GM21360 (cell line): Measurements from ENCODE around the gene GPR171.
"Not testable (repeated sequence)": the region's sequence is repeated elsewhere in the genome, so short reads cannot be mapped to it uniquely, and the experiment has no call there.

Source experiments
- ATAC-seq: cut with Tn5 transposase; IDR thresholded peaks from one replicate; pipeline ENCODE4 v1.9.1; 2021; ENCODE audit warnings: mild to moderate bottlenecking, moderate library complexity; ENCODE audit not compliant: unreplicated experiment

GPR171 gene

DNA sequence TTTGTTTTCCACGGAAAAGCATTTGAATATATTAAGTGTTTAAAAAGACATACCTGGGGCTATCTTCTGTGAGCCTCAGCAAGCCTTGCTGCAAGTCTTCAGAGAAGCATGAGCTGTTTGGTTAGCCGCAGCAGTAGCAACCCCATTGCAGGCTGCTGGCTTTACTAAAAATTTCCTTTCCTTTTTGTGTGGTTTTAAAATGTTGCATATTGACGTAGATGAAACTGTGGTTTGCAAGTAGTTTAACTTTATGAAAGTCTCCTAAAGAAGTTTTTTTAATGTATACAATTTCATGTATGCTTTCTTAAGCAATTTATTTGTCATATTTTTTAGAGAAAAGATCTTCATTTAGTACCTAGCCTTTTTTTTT is at the start of gene GPR171:
GPR171 (minus strand) TSS at position 166 of the 370 bp plus-strand sequence. CDS start 3,830 bp downstream, outside the sequence.
- peak; percentile 93 for ATAC-seq

DNA sequence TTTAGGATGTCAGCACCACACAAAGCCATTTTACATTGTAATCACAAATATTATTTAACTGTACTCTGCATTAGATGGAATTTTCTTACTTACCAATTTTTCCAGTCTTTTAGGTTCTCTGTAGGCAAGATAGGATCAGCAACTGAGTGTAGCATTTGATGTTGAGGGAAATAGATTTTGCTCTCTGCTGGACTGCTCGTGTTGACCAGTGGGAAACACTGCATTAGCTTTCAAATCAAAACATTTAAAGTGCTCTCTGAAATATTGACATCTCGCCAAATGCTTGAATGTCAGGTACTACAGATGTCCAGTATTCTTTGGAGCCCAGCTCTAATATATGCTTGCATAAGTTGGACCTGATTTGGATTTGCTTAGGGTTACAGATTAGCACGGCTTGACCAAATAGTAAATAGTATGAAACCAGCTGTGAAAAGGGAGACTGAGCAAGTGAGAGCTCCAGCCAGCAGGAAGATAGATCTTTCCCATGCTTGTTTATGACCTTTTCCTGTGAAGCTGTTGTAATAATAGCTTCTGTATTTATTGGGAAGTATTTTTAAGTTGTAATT is 45.8 kb upstream of the GPR171 start:
- no peak for ATAC-seq

- ATAC-seq: not testable (repeated sequence)
Observed at GRCh38 chr3:151242006-151242405, 39.0 kb upstream of the GPR171 start.

DNA sequence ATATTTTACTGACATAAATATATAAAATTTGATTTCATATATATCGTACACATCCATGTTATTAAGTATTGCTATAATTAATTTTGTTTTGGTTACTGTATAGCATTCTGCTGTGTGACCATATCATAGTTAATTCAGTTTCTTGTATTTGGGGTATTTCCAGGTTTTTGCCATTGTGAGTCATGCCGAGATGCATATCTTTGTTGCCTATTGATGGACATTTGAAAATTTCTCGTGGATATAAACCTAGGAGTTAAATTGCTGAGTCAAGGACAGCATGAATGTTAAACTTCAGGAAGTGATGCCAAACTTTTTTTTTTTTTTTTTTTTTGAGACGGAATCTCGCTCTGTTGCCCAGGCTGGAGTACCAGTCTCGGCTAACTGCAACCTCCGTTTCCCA is 33.7 kb upstream of the GPR171 start:
- no peak for ATAC-seq

- no peak for ATAC-seq
Observed at GRCh38 chr3:151236316-151236715, 33.3 kb upstream of the GPR171 start.

DNA sequence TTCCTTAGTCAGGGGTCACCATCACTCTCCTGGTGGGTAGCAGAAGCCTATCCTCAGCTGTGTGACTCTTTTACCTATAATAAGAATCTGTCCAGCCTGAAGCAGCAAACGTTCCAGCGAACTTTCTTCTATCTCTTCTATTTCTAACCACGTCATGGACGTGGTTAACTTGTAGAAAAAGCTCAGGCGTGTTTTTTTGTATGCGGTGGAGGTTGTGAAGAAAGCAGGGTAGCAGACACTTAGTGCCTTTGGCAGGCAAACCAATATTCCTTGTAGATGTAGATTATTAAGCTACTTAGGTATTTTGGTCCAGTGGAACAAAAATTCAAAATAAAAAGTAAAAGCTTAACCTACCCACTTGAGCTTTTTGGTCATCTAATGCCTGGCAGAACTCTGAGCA is 31.8 kb upstream of the GPR171 start:
- no peak for ATAC-seq

GRCh38 chr3:151232991-151233390 is 30.0 kb upstream of the GPR171 start:
- ATAC-seq: no peak

DNA sequence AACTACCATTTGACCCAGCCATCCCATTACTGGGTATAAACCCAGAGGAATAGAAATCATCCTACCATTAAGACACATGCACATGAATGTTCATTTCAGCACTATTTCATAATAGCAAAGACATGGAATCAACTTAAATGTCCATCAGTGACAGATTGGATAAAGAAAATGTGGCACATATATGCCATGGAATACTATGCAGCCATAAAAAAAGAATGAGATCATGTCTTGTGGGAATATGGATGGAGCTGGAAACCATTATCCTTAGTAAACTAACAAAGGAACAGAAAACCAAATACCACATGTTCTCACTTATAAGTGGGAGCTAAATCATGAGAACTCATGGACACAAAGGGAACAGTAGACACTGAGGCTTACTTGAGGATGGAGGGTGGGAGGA is 29.4 kb upstream of the GPR171 start:
- ATAC-seq: not testable (repeated sequence)

GRCh38 chr3:151230646-151231045 is 27.6 kb upstream of the GPR171 start:
- ATAC-seq: peak; percentile 68

DNA sequence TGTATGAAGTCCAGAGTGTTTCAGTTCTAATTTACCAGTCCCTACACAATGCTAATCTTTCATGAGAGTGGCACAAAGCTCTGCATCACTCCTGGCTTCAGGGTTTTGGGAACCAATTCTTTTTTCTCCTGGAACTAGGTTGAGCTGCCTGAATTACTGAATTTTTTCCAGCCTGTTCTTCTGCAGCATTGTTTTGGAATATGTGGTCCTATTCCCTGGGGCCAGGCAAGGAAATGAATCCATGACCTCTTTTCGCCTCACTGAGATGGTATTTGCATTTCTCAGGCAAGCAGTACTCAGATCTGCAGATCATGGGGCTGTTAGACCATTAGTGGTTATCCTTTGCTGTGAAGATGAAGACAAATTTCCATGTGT is 25.6 kb upstream of the GPR171 start:
- no peak for ATAC-seq

DNA sequence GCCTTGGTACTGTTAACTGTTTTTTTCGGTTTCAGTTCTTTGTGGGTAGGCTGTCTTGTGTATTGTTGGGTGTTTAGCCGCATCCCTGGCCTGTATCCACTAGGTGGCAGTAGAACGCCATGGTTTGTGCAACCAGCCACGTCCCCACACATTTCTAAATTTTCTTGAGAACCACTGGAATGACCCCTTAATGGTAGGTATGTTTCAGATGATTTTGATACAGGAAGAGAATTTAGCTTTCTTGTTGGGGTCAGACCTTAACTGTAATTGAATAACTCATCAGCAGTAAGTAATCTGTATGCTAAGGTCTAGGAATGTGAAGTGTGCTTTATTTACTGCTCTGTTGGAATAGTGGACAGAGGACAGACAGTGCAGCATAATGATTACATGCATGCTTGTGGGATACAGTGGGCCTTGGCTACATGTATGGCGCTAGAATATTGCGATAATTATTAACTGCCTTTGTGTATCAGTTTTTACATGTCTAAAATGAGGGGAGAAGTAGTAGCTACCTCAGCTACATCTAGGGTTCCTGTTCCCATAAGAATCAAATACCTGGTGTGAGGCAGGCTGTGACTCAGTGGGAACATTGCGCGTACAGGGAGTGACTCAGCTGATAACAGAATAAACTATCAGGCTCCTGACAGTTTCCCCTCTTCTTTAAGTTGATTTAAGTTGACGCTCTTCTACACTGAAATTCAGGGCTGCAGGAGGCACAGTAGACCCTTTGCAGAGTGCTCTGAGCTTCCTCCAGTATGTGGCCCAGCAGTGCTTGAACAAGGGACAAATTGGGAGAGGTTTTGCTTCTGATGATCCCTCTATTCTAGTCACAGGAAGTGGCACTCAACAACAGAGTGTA is 25.0 kb upstream of the GPR171 start:
- peak; percentile 88 for ATAC-seq

DNA sequence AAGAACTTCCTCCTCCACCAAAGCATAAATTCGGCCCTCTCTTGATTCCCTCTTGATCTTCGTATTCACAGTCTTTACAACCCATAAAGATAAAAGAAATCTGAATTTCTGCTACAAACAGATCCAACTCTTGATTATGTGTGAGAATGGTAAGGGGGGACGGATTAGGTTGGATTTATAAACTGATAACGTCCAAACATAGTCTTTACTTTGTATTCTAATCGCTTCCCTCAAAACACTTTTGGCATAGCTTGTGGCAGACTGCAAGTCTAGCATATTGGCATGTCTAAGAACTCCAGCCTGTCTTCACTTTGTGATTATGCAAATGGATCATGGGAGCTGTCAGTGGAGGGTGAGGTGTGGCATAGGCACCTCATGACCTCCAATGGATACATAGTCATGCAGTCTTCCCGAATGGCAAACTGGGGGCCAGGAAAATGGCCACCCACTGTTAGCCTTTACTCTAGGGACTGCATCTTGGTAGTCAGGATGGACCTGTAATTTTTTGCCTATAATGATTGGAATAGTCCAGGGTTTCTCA is 24.3 kb upstream of the GPR171 start:
- ATAC-seq: peak; percentile 14

- no peak for ATAC-seq
Observed at GRCh38 chr3:151226825-151227224, 23.8 kb upstream of the GPR171 start.

DNA sequence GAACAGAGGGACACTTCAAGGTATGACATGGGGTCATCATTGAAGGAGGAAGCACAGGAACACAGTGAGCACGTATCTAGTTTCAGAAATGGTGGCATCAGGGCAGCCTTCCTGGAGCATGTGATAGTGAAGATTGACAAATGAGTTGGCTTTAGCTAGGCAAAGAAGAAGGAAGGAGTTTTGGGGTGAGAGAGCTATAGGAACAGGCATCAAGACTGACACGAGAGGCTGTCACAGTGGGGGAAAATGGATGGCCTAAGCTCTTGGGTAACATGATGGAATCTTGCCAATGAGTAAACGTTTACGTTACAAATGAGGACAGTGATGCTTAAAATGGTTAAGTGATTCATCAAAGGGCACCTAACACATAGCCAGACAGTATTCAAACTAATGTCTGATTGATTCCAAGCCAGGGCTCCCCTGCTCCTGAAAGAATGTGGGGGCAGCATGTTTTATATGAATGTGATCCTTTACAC is 23.1 kb upstream of the GPR171 start:
- ATAC-seq: no peak

GRCh38 chr3:151225040-151225975 is 22.3 kb upstream of the GPR171 start:
- ATAC-seq: no peak

DNA sequence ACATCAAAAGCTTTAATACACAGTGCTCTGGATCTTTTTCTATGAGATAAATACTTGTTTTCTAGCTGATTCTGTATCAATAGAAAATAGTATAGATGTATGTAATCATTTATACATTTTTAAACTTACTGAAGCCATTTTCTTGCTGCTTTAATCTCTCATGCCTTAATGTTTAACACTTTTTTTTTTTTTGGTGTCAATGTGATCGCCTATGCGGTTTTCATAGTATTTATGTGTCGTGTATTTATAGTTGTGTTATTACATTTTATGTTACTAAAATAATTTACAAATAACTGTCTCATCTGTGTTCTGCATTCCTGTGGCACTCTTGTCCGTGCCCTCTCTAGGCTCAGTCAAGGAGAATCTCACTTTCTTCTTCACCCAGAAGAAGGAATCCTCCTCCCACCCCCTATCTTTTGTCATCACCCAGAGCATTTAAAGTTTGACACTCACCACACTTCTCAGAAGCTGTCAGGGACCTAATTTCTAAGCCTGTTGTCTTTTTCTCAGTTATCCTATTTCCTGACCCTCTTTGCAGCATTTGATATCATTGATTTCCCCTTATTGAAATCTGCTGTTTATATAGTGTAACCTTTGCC is 21.4 kb upstream of the GPR171 start:
- no peak for ATAC-seq

DNA sequence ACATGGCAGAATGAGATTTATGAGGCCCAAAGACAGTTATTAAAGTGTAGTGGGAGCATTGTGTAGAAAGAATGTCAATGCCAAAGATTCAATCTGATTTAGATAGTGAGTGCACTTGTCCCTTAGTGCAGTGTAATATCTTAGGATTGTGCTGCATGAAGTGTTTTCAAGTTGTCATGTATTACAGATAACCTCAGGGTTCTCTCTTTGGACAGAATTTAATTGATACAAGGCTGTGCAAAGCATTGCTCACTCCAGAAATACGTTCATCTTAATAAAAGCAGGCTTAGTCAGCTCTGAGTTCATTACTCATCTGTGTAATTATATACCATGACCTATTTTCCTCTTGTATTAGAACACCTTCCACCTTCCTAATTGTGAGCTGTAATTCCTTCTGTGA is 16.0 kb upstream of the GPR171 start:
- ATAC-seq: no peak

- no peak for ATAC-seq
Observed at GRCh38 chr3:151218136-151218535, 15.1 kb upstream of the GPR171 start.

GRCh38 chr3:151216641-151217607 is 13.9 kb upstream of the GPR171 start:
- ATAC-seq: no peak
